ENCODE data around the gene U2AF2. TPM values are rescaled to one million over a fixed set of nuclear protein-coding genes. Genes with fewer than 3 reads are reported as not detected.

U2AF2 gene
- total RNA-seq, 4 donors from 2014 or later = 132 to 292 (median 159) TPM

DNA sequence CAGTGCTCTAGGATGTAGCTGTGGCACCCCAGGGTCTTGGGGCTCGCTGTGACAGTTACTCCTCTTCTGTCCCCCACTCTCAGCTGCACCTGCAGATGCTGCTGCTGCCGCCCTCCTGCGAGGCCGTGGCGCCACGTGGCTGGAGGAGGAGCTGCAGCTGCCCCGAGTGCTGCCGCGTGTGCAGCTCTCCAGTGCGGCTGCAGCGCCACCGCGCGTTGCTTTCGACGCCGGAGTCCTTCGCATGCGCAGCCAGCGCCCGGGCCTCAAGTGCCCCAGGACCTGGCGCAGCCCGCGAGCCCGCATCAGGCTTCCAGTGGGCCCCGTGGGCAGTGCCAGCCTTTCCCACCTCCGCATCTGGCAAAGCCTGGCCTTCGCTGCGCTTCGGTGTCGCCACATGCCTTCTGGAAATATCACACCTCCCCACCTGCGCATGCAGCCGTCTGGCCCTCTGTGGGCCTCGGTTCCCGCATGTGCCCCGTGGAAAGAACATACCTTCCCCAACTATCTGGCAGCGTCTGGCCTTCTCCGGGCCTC is 14.7 kb upstream of the U2AF2 start:
- TF ChIP-seq, protein P1, sequence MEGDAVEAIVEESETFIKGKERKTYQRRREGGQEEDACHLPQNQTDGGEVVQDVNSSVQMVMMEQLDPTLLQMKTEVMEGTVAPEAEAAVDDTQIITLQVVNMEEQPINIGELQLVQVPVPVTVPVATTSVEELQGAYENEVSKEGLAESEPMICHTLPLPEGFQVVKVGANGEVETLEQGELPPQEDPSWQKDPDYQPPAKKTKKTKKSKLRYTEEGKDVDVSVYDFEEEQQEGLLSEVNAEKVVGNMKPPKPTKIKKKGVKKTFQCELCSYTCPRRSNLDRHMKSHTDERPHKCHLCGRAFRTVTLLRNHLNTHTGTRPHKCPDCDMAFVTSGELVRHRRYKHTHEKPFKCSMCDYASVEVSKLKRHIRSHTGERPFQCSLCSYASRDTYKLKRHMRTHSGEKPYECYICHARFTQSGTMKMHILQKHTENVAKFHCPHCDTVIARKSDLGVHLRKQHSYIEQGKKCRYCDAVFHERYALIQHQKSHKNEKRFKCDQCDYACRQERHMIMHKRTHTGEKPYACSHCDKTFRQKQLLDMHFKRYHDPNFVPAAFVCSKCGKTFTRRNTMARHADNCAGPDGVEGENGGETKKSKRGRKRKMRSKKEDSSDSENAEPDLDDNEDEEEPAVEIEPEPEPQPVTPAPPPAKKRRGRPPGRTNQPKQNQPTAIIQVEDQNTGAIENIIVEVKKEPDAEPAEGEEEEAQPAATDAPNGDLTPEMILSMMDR (IDR thresholded peaks at IDR 0.05) = peak in 5 of 6 experiments; percentile 43 to 57 (median 50)
- TF ChIP-seq POLR2A (IDR thresholded peaks at IDR 0.05) = peak in 1 of 2 donors; percentile 19
- Histone ChIP-seq H3K4me3 (peak overlapping the region; percentile 85 to 92 (median 88)), H3K9me3 (no peaks in the 10 kb centered on the region), H3K4me1 (peaks cover 9 to 75% (median 28%) of the 10 kb centered on the region in 4 donors), H3K27ac (peak overlapping the region; percentile 84 to 97 (median 88)), H3K27me3 (no peaks in the 10 kb centered on the region), H3K36me3 (peaks cover 0 to 12% (median 0%) of the 10 kb centered on the region in 3 donors)
- peak; percentile 76 to 89 (median 77) for DNase-seq

DNA sequence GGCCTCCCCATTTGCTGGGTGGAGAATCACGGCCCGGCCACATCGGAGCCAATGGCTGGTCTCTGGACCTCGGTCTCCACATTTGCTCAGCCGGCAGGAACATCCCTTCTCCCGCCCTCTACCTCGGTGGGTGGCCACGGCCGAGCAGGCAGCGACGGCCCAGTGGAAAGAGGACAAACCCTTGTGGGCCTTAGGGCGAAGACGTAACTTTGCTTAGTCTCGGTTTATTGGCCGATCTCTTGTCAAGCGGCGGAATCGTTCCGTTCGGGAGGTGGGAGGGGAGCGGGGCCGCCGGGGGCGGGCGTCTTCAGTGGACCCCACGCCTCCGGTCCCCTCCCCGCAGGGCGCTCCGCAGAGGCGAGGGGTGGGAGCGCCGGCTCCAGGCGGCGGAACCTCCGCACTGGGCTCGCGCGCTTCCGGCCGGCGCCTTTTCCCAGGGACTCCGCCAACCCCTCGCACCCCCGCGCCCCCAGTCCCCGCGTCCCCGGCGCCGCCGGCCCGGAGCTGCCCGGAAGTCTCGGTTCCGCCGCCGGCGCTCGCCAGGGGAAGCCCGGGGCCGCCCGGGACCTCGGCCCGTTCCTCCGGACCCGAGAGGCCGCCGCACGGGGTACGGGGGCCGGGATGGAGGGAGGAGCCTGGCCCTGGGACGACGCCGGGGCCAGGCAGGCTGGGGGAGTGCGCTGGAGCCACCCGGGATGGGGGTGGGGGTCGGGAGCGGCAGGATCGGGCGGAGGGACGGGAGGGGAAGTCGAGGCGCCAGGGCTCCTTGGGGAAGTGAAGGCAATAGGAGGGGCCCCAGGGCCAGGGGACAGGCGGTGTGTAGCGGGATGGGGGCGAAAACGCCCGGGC is 14.0 kb upstream of the U2AF2 start, which contains the start of gene ZNF580:
ZNF580 (plus strand) TSS at position 426 of the 849 bp plus-strand sequence. CDS start 1,507 bp downstream, outside the sequence.
- Histone ChIP-seq H3K27ac (peak within 1 kb of the TSS; percentile 84 to 97 (median 88)), H3K27me3 (no peaks in the 10 kb centered on the region), H3K36me3 (peaks cover 0 to 16% (median 0%) of the 10 kb centered on the region in 3 donors), H3K9me3 (no peaks in the 10 kb centered on the region), H3K4me3 (peak within 1 kb of the TSS; percentile 85 to 92 (median 88)), H3K4me1 (peaks cover 5 to 72% (median 26%) of the 10 kb centered on the region in 4 donors)
- peak; percentile 47 to 77 (median 76) for DNase-seq
- TF ChIP-seq POLR2A (IDR thresholded peaks at IDR 0.05) = peak in 1 of 2 donors; percentile 23
- TF ChIP-seq, protein P1 (IDR thresholded peaks at IDR 0.05) = no peak

DNA sequence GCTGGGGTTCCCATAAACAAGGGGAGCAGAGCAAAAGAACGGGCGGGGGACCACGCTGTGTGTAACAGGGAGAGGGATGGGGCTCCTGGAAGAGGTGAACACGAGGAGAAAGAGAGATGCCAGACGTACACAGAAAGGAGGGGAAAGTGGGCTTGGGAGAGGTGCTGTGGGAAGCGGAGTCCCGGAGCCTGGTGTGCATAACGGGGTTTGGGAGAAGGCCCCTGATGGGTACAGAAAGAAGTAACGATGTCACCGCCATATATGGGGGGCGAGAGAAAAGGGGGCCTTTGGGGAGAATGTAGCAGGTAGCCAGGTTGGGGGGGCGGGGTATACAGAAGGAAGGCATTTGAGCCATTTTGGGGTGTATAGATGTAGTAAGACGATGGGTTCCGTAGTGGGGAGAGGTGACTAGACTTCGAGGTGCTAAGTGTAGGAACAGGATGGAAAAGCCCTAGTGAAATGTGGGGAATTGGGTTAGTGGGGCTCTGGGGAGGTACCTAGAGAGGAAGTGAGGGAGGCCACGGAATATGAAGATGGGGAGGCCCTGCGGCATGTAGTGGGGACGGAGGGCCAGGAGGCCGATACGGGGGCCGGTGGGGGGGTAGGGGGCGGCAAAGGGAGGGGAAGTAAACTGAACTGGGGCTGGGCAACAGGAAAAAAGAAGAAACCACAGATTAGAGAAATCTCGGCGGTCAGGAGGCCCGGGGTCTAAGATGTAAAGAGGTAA is 13.2 kb upstream of the U2AF2 start:
- Histone ChIP-seq H3K27ac (peak overlapping the region; percentile 84 to 97 (median 88)), H3K9me3 (no peaks in the 10 kb centered on the region), H3K27me3 (no peaks in the 10 kb centered on the region), H3K4me1 (peaks cover 3 to 64% (median 19%) of the 10 kb centered on the region in 4 donors), H3K4me3 (peak overlapping the region; percentile 85 to 92 (median 88)), H3K36me3 (peaks cover 0 to 16% (median 0%) of the 10 kb centered on the region in 3 donors)
- TF ChIP-seq, protein P1 (IDR thresholded peaks at IDR 0.05) = no peak
- TF ChIP-seq POLR2A (IDR thresholded peaks at IDR 0.05) = no peak
- peak in 1 of 3 donors; percentile 52 for DNase-seq

DNA sequence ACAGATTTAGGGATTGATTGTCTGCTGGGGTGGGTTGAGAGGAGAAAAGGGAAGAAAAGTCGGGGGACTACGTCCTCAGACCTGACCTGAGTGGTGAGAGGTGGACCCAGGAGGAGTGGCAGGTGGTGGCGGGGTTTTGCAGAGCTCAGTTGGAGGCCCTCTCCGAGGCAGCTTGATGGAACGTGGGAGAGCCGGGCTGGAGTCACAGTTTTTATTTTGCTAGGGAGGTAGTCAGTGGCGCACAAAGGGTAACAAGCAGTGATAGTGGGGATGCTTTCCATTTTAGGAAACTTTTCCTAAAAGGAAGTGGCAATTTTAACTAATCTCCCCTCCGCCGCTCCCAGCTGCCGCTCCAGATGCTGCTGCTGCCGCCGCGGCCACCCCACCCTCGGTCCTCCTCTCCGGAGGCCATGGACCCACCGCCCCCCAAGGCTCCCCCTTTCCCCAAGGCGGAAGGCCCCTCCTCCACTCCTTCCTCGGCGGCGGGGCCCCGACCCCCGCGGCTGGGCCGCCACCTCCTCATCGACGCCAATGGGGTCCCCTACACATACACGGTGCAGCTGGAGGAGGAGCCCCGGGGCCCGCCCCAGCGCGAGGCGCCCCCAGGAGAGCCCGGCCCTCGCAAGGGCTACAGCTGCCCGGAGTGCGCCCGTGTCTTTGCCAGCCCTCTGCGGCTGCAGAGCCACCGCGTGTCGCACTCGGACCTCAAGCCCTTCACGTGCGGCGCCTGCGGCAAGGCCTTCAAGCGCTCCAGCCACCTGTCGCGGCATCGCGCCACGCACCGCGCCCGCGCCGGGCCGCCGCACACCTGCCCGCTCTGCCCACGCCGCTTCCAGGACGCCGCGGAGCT is 12.5 kb upstream of the U2AF2 start:
- TF ChIP-seq, protein P1 (IDR thresholded peaks at IDR 0.05) = no peak
- TF ChIP-seq POLR2A (IDR thresholded peaks at IDR 0.05) = peak in 1 of 2 donors; percentile 19
- DNase-seq = peak in 2 of 3 donors; percentile 45 to 59
- Histone ChIP-seq H3K27me3 (no peaks in the 10 kb centered on the region), H3K4me3 (peak overlapping the region; percentile 85 to 92 (median 88)), H3K4me1 (peaks cover 3 to 63% (median 18%) of the 10 kb centered on the region in 4 donors), H3K9me3 (no peaks in the 10 kb centered on the region), H3K27ac (peak overlapping the region; percentile 84 to 97 (median 88)), H3K36me3 (peaks cover 0 to 16% (median 0%) of the 10 kb centered on the region in 3 donors)

All from Peyer's patch (tissue), 4 donors.